Posterior vena cava (tissue), 2 donors: ENCODE data around the gene TMEM234. TPM values are rescaled to one million over a fixed set of nuclear protein-coding genes. Genes with fewer than 3 reads are reported as not detected.

Experiments used
- DNase-seq: peaks from one replicate; pipeline ENCODE4 v3.0.0-alpha.2; 2020; ENCODE audit warnings: low spot score
- intact Hi-C, 2 donors: fragments of 100-400 bp; cut with DNase I; formaldehyde crosslinking; loops; one replicate each; pipeline versions ENCODE4 v1.14.1 to v1.14.2; 2022 to 2023
- total RNA-seq, 2 donors: library from RNA; stranded (reverse); fragmentation: NEBNext Ultra II Directional; extraction: Animal tissue kit (Norgen Biotek cat#: 25700); gene quantifications; one replicate each; pipeline ENCODE4 v1.2.1, GENCODE V29; 2021
- donor health status: DM: yes; HTN: yes; CAD: no.
- donor health status: DM: yes; HTN: yes; CAD: no.

The TMEM234 gene
- total RNA-seq, 2 donors from 2014 or later: 12.7 to 15.9 TPM

DNA sequence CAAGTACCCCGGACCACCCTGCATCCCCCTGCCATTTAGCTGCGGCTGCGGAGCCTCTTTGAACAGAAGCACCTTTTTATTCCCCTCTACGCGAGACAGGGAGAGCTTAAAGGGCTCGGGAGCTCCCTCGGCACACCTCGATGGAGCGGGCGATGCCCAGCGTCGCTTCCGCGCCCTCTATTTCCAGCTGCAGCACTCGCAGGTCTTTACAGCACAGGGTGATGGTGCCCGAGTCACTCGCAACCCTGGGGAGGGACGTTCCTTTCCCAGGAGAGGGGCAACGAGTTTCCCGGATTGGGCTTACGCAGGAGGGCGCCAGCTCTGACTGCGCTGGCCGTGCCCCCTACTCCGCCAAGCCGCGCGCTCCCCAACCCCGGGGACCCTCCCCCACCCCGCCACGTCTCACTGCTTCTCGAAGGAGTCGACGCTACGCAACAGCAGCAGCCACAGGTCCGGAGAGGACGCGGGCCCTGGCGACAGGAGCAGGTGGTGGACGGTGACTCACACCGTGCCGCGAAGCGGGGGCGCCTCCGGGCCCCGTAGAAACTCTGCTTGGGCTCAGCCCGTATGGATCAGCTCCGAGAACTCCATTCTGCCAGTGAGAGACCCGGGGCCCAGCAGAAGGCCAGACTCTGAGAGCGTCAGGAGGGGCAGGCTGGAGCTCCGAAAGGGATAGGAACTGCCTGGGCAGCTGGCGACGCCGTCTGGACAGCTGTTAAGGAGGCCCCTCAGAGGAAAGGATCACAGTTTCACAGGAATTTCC is 19.0 kb upstream of the TMEM234 start:
- peak; percentile 88 for DNase-seq
- intact Hi-C loops: no loop called here

GRCh38 chr1:32240140-32240951 is 18.2 kb upstream of the TMEM234 start:
- DNase-seq: peak; percentile 90

GRCh38 chr1:32239790-32240139 is 17.6 kb upstream of the TMEM234 start:
- intact Hi-C loops: no loop called here
- DNase-seq: no peak

More at GRCh38 chr1:32240140-32240951, 18.2 kb upstream of the TMEM234 start:
- intact Hi-C loops: no loop called here

DNA sequence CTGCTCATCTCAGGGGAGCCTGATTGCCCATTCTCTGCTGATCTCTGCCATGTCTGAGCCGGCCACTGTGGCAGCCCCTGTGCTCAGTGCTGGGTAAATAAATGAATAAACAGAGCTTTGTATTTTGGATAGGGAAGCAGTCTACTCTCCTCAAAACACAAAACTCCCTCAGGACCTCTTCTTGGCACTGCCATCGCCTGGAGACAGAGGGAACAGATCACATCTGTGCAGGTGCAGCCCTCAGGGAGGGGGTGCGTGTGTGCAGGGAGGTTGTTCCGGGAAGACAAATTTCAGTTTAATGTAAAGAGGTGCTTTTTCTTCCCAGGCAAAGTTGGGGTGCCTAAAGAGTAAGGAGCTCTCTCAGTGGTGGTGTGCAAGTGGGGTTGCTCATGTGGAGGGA is 17.2 kb upstream of the TMEM234 start:
- intact Hi-C loops: no loop called here
- DNase-seq: no peak

- intact Hi-C loops: no loop called here
- DNase-seq: no peak
Measured at GRCh38 chr1:32234792-32235191, 12.6 kb upstream of the TMEM234 start.

DNA sequence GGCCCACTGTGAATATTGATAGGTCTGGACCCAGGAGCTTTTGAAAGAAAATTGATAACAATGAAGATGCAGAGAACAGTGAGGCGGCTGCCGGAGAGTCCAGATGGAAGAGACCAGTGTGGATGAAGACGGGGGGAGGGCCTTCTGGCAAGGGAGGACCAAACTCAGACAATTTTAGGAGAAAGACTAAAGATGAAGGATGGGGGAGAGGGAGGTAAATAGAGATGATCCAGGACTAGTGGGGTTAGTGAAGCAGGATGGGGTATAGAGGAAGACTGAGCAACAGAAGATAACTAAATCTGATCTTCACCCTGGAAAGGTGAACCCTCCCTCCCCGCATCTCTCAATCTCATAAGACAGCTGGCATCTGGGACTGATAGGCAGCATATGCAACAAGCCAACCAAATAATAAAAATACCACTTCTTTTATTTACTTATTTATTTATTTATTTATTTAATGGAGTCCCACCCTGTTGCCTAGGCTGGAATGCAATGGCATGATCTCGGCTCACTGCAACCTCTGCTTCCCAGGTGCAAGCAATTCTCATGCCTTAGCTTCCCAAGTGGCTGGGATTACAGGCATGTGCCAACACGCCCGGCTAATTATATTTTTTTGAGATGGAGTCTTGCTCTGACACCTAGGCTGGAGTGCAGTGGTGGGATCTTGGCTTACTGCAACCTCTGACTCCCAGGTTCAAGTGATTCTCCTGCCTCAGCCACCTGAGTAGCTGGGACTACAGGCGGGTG is 10.6 kb upstream of the TMEM234 start:
- intact Hi-C loops: no loop called here
- no peak for DNase-seq

DNA sequence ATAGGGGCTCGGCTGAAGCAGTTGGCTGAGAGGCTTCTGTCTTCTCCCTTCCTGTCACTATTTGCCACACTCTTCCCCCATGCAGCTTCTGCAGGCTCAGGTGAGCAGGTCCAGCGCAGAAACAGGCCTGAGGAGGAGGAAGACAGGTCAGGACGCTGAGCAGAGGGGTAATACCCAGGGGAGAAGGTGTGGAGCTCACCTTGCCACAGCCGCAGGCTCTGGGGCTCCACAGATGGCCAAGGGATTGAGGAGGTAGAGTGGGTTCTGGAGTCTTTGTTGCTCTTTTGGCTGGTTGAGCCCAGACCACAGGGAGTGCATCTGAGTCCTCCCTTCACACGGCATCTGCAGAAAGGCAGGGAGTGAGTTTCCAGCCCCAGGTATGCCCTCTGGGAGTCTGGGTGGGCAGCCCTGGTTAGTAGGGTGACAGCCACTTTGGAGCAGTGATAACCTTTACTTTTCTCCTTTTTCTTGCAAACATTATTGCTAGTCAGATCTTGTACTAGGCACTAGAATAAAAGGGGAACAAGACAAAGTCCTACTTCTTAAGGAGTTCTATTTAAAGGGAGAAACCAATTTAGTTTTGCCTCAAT is 9.8 kb upstream of the TMEM234 start:
- DNase-seq: no peak
- intact Hi-C loops: no loop called here

DNA sequence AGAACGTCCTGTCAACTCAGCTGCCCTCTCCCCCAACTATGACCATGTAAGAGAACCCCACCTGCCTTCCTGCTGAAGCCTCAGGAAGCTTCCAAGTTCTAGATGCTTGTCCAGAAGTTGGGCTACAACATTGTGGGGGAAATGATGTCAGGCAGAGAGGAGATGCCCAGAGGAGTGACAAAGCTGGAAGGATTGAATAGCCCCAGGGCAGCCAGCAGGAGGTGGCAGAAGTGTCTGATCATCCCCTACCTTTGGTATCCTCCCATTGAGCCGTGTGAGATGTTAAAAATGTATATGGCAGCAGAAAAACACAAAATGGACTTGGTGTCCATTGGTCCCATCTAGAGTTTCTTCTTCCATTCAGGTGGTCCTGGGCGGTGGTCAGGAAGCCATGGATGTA is 6.6 kb upstream of the TMEM234 start:
- DNase-seq: no peak
- intact Hi-C loops: no loop called here

DNA sequence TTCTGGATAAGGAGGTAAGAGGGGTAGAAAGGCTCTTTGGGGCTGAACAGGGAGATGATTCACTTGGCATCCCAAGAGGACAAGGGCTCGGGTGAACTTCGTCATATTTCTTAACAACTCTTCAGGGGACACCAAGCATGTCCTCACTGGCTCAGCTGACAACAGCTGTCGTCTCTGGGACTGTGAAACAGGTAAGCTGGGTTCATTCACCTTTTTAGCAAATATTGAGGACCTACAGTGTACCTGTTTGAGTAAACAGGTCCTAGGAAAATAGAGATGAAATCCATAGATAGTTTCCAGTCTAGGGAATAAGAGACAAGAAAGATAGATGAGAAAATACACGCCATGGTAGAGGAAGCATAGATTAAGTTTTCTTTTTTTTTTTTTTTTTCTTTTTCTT is 2.1 kb upstream of the TMEM234 start:
- intact Hi-C loops: no loop called here
- DNase-seq: no peak

GRCh38 chr1:32223683-32224082 is 1.5 kb upstream of the TMEM234 start:
- intact Hi-C loops: no loop called here

GRCh38 chr1:32221581-32221979 is 573 bp downstream of the TMEM234 start:
- intact Hi-C loops: no loop called here
- no peak for DNase-seq

More at GRCh38 chr1:32223683-32224082, 1.5 kb upstream of the TMEM234 start:
- no peak for DNase-seq

DNA sequence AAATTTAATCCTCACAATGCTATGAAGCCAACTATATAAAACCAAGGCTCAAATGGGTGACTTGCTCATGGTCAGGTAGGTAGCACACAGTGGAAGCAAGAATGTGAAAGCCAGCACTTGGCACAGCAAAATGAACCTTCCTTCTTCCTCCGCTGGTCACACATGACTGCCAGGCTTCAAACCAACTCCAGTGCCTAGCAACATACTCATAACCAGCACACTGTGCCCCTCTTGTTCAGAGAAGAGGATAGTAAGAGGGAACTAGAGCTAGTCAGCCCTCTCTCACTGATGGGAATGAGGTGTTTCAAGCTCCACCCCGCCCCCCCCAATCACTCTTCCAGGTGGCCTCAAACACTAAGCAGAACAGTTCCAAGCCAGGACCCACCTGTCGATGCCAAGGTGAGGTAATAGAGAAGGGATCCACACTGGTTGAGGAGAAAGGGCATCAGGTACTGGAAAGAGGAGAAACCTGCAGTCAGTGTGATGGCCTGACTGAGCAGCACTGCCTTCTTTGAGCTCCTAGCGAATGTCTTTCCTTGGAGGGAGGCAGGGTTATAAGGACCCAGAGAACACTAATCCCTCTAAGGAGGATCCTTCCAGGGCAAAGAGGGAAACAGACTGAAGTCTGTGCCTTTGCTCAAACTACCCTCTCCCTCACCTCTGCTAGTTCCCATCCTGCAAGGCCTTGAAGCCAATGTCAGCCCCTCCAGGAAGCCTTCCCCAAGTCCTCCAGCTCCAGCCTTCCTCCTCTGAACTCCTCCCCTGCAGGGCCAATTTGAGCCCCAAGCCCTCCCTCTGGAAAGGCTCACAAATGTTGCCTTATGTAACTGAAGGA is 1.2 kb downstream of the TMEM234 start:
- intact Hi-C loops: no loop called here
- DNase-seq: no peak

DNA sequence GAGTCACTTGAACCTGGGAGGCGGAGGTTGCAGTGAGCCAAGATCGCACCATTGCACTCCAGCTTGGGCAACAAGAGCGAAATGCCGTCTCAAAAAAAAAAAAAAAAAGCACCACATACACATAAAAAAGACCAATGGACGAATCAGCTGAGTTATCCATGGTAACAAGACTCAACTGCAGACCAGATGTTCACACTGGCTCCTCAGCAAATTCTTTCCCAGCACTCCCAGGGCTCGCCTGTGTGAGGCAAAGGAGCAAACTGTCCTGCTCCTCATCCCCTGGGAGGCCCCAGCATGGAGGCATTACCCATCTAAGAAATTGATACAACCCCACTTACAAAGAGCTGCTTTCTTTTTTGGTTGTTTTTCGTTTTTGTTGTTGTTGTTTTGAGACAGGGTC is 3.1 kb downstream of the TMEM234 start:
- intact Hi-C loops: no loop called here
- DNase-seq: no peak

- DNase-seq: no peak
- intact Hi-C loops: no loop called here
Measured at GRCh38 chr1:32216566-32216965, 5.6 kb downstream of the TMEM234 start.

- DNase-seq: no peak
- intact Hi-C loops: no loop called here
Measured at GRCh38 chr1:32215629-32216480, 6.3 kb downstream of the TMEM234 start.

DNA sequence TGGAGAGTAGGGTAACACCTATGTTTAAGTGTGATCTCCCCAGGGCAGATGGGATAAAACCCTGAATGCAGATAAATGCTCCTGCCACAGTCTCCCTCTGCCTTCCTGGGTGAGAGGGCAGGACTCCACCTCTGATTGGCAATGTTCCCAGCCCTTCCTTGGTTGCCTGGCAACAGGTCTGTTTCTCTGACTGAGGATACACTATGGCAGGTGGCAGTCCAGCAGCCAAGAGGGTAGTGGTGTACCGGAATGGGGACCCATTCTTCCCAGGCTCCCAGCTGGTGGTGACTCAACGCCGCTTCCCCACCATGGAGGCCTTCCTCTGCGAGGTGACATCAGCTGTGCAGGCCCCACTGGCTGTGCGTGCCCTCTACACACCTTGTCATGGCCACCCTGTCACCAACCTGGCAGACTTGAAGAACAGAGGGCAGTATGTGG is 13.2 kb downstream of the TMEM234 start, which contains the start of gene DCDC2B:
DCDC2B (plus strand) TSS at position 199 of the 438 bp plus-strand sequence; CDS start at position 204, 5 bp downstream.
- intact Hi-C loops: loop anchor here in 1 of 2 donors (5.0 kb wide), 1 partner anchor 1398 kb away; no protein-coding TSS in a partner anchor

GRCh38 chr1:32208469-32208868 is 13.7 kb downstream of the TMEM234 start:
- intact Hi-C loops: loop anchor here in 1 of 2 donors (5.0 kb wide), 1 partner anchor 1399 kb away; no protein-coding TSS in a partner anchor
- DNase-seq: no peak

More for the DNA sequence above, 13.2 kb downstream of the TMEM234 start, which contains the start of gene DCDC2B:
- no peak for DNase-seq
